Measurements from ENCODE around the gene KCNQ1OT1. TPM values are rescaled to one million over a fixed set of nuclear protein-coding genes. Genes with fewer than 3 reads are reported as not detected.

The KCNQ1OT1 gene
- polyA plus RNA-seq, 4 donors, result 0.73 to 1.8 (median 1.0) TPM

DNA sequence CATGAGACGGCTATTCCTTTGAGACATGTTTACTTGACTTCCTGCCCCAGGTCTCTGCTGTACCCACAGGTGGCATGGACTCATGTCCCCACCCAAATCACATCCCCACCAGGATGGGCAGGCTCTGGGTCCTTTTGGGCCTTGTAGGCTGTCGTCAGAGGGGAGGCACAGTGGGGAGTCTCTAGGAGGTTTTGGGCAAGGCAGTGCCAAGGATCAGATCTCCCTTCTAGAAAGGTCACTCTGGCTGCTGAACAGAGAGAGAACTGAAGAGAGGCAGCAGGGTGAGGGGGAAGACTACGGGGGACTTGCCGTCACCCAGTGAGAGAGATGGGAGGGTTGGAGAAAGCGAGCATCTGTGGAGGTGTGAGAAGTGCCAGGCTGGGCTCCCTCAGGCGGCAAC, 4.6 kb upstream of the KCNQ1OT1 start:
- no peak for DNase-seq (ENCODE audit: low read depth in 4 of 4, low spot score in 3 of 4)

DNA sequence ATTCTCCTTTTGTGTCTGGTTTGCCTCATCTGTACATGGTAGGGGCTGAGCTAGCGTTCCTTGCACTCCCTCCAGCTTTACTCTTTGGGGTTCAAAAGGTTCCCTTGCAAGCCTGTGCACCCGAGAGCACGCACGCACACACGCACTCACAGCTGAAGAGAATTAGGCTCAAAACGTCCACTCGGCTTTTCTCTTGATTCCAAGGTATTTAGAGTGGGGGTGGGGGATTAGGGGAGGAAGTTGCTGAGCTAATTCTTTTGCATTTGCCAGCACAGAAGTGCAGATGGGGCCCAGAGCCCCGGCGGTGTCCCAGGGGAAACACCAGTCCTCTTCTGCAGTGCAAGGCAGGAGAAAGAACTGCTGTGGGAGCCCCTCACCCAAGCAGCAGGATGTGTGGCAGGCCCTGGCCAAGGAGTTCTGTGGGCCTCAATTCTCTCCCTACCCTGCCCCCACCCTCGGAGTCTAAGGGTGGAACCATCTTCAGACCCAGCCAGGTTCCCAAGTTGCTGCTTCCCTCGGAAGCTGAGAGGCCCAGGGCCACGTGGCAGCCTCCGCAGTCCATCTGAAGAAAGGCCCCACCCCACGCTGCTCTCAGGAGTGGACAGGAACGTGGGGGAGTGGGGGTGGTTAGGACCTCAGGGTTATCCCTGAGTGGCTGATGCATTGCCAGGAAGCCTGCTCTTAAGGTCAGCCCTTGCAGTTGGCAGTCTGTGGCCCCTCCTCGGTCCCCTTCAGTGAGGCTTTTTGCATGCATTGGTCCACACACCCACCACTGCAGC, 3.8 kb upstream of the KCNQ1OT1 start:
- DNase-seq (ENCODE audit: low read depth in 4 of 4, low spot score in 3 of 4), result no peak

DNA sequence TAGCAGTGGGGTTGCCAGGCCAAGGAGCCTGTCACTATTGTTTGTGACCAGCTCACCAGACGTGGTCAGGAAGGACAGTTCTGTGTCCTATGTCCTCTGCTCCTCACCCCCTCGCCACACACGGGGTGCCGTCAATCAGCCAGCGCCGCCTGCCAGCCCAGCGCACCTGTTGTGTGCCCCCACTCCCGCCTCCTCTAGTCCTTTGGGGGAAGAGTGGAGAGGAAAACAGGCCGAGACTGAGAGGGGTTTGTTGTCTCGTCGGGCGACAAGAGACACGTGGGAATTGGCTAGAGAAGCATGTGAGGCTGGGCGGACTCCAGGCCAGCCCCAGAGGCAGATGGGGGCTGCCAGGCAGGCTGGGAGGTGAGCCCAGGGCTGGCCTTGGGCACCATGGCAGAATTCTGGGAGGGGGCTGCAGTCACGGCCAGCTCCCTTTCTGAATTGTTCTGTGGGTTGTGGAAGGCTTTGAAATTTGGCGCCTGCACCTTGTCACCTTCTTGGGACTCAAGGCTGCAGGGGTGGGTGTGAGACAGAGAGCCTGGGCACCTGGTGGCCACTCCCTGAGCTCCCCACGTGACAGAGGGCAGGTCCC, 3.1 kb upstream of the KCNQ1OT1 start:
- no peak for DNase-seq (ENCODE audit: low read depth in 4 of 4, low spot score in 3 of 4)

DNA sequence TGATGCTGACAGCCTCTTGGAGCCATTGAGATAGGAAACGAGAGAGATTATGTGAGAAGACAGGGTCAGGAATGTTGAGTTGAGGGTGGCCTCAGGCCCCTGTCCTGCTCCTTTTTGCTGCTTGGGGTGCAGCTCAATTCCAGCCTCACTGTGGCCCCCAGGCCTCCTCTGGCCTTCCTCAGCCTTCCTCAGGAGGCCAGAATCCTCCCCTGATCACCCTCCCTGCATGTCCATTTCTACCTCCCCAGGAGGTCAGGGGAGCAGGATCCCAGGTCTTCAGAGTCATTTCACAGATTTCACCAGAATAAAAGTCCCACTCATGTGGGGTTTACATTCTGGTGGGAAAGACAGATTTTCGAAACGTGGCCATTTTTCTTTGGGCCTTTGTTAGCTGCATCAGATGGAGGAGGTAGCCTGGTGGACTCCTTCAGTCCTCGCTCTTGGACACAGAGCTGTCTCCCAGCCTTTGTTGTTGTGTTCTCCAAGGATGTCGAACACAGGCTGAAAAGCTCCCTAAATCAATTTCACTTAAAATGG, 2.2 kb upstream of the KCNQ1OT1 start:
- DNase-seq (ENCODE audit: low read depth in 4 of 4, low spot score in 3 of 4), result no peak

DNA sequence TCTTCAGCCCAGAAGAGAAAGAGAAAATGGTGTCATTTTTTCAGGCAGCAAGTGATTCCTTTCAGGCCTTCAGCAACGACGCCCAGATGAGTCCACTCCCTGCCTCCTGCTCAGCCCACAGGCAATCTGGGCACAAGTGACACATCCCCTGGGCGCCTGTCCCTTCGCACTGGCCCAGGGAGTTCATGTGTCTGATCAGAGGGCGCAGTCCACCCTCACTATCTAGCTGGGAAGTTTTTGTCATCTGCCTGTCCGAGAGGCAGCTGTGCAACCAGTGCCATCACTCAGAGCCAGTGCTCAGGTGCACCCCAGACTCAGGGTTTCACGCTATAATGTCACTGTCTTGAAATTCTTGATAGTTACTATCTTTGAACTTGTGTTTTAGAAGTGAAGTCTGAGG, 1.4 kb upstream of the KCNQ1OT1 start:
- no peak for DNase-seq (ENCODE audit: low read depth in 4 of 4, low spot score in 3 of 4)

DNA sequence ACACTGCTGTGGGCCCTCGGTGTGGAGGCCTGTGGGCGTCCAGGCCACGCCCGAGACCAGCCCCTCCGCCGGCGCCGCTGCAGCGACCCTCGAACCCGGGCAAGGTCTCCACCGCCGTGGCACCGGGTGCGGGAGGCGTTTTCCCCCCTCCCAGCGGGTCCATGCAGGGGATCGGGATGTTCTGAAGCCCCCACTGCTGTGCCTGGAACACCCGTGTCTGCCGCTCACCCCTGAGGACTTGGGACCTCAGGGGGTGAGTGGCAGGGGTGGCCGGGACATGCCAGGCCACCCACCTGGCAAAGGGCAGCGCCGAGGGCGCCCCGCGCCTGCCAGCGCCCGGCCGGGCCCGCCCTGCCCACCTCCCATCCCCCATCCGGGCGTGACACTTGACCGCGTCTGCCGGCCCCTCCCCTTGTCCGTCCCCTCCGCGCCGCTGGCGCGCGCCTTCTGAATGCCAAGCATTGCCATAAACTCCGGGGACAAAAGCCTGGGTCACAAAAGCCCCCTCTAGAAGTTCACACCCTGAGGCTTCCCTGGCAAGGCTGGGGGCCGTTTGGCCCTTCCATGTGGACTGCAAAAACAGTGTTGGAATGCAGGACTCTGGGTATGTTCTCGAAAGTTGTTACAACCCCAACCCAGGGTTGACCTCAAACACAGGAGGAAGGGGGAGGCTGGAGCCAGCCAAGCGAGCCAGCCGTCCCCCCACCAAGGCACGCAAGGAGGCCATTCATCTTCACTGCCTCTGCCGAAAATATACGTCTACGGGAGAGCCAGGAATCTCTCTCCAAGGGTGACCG, 819 bp upstream of the KCNQ1OT1 start:
- no peak for DNase-seq (ENCODE audit: low read depth in 4 of 4, low spot score in 3 of 4)

DNA sequence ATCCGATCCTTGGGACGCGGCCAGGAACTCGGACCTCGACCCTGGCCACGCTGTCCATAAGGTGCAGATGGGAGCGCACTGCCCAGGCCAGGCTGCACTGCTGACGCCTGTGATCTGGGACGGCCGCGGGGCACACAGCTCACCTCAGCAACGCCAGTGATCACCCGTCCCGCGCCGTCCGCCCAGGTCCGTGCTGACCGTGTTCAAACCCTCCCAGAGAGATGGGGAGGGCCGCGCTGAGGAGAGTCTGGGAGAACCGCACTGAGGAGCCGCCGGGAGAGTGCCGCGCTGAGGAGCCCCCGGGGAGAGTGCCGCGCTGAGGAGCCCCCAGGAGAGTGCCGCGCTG, 636 bp downstream of the KCNQ1OT1 start:
- DNase-seq (ENCODE audit: low read depth in 4 of 4, low spot score in 3 of 4), result no peak

DNA sequence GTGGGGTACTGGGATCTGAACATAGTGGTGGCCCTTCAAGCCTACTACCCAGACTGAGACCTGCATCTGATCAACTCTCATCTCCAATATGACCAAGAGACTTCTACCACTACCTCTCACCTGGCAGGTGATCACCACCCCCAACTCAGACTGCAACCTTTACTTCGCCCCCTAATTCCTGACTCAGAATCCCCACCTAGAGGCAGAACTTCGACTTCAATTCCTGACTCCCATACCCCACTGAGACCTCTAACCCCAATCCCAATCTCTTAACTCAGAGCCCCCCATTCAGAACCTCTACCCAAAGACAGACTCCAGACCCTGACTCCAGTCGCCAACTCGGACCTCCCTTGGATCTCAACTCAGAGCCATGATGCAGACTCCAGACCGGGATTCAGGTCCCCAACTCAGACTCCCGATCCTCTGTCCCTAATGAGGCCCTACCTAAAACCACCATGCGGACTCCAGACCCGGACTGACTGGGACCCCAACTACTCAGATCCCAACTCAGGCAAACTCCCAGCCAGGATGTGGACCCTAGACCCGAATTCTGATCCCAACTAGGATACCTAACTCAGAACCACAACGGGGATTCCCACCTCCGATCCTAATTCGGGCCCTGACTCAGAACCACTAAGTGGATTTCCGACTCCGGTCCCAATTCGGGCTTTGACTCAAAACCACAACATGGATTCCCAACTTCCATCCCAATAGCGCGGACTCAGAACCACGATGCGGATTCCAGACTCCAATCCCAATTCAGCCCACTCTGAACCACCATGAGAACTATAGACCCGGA, 1.2 kb downstream of the KCNQ1OT1 start:
- DNase-seq (ENCODE audit: low read depth in 4 of 4, low spot score in 3 of 4), result no peak

DNA sequence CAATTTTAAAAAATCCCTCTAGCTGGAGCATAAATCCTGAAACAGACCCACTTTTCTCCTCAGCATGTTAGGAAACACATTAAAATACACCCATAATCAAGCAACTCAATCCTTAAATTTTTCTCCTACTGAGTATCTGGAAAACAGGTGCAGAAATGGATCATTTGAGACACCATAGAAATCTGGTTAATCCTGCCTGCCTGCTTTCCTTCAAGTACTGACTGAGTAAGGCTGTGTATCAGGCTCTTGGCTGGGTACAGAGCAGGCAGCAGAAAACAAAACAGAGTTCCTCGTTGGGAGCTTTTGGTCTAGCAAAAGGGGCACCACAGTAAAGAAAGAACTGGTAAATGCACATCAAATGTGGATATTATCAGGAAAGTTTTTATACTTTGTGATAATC, 1.9 kb downstream of the KCNQ1OT1 start:
- DNase-seq (ENCODE audit: low read depth in 4 of 4, low spot score in 3 of 4), result no peak

DNA sequence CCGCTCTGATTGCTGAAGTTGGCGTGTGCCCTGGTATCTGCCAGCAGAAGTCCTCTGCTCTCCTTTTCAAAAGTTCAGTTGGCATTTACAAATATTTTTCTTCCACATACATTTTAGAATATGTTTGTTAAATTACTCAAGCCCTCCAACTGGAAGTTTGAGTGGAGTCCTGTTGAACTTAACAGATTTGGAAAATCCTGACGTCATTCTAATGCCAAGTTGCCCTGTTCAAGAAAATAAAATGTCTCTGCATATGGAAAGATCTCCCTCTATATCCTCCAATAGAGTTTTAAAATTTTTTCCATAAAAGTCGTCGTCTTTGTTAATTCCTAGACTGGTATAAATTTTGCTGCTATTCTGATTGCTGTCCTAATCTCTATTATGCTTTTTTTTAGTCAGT, 3.3 kb downstream of the KCNQ1OT1 start:
- DNase-seq (ENCODE audit: low read depth in 4 of 4, low spot score in 3 of 4), result no peak

DNA sequence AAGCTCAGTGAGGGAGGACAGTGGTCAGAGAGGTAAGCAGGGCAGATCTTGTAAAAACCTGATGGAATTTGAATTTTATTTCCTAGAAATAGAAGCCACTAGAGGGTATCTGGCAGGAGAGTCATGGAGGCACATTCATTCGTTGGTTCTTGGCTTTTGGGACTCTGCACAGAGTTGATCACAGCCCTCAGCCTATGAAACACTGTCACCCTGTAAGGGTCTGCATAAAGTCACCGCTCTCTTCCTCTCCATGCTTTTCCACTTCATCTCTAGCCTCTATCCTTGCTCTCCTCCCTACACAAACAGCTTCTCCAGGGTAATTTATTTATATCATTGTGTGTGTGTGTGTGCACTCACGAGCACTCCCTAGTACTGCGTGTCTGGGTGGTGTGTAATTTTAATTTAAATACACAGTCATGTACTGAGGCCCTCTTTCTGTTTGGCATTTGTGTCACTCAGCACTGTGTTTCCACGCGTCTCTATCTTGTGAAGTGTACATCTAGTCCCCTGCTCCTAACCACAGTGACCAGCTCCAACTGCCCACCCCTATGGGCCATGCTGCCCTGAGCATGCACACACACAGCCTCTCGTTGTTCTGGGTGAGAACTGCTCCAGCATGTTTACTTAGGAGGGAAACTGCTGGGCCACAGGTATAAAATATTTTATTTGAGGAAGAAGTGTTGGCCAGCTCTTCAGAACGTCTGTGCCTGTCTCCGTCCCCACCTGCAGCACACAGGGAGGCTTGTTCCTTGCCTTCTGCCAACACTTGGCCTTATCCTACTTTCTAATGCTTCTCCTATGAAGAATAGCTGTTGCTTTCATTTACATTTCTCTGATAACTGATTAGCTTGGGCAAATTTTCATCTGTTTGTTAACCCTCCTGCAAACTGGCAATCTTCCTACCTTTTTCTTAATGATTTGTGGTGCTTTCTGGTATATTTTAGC, 4.5 kb downstream of the KCNQ1OT1 start:
- DNase-seq (ENCODE audit: low read depth in 4 of 4, low spot score in 3 of 4), result no peak

DNA sequence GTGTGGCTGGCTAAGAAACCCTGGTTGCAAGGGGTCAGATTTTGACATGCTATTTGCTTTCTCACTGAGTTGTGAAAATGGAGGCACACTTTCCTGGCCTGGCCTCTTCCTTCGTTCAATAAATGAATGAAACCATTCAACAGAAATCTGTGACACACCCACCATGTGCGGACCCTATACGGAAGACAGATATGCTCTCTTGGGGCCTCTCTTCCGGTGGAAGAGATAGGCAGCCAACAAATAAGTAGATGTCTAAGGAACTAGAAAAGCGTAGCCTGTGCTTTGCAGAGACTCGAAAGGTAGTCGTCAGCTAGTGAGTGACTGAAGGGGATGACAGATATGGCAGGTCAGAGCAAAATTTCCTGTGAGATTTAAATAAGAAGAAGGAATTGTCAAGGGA, 5.3 kb downstream of the KCNQ1OT1 start:
- no peak for DNase-seq (ENCODE audit: low read depth in 4 of 4, low spot score in 3 of 4)

DNA sequence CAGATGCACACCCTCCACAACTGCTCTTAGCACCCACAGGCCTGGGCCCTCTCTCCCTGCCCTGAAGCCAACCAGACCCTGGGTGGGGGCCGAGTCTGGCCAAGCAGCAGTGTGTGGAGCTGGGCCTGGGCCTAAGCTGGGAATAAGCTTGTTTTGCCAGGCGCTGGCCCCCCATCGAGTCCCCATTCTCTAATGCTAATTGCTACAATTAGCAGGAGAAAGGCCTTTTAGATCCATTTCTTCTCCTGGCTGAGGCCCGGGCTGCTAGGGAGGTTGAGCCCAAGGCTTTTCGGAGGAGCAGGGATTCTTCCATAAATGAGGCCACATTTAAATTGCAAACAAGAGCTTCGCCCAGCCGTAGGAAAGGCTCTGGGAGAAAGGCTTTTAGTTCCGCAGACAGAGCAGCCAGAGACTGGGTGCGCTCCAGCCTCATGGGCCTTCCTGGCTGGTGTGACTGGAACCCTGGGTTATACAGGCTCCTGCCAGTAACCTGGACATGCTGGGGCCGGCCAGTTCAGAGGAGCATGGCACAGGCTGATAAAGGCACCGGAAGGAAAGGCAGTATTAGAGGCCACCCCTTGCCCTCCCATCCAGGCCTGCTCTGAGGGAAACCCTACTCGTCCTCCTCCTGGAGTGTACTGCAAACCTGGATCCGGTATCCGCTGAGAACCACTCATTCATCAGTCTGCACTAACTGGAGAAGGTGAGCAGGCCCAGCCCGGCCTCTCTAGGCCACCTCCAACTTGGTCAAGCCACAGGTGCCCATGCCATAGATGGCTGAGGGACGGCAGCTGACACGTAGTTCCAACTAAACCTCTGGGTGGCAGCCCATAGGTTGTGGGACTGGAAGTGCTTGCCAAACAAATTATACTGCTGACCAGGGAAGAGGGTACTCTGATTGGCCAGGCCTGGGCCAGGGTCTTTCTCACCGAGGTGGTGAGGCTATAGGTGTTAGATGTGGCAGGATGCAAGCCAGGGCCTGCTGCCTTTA, 6.2 kb downstream of the KCNQ1OT1 start:
- DNase-seq (ENCODE audit: low read depth in 4 of 4, low spot score in 3 of 4), result no peak

DNA sequence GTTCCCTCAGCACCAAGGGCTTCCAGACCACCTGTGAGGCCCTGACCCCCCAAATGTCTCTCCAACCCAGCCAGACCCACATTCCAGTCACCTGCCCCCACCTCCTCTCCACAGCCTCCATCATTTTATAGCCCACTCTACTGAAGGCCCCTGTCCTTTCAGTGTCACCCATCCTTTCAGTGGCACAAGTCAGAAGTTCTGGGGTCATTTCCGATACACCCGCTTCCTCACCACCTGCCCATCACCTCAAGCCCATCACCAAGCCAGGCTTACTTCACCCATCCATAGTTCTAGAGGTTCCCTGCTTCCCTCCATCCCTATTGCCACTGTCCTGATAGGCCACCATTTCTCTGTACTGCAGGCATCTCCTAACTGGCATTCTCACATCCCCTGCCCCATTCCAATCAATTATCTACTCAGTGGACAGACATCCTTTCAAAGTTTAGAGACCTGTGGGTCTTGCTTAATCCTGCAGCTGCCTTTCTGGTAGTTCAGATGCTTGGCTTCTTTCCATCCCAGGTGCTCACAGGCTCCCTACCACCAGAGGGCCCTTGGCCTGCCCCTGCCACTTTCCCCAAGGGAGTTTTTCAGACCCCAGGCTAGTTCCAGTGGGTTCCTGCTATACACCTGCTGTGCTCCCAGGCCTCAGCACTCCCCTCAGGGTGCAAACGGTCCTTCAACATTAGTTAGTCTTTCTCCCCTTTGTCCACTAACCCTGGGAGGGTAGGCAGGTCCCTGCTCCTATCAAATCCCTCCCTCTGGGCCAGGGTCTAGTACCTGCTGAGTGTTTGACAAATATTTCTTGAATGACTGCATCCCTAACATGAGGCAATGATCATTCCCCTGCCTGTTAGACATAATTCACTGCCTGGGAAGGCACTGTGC, 7.6 kb downstream of the KCNQ1OT1 start:
- DNase-seq (ENCODE audit: low read depth in 4 of 4, low spot score in 3 of 4), result no peak

DNA sequence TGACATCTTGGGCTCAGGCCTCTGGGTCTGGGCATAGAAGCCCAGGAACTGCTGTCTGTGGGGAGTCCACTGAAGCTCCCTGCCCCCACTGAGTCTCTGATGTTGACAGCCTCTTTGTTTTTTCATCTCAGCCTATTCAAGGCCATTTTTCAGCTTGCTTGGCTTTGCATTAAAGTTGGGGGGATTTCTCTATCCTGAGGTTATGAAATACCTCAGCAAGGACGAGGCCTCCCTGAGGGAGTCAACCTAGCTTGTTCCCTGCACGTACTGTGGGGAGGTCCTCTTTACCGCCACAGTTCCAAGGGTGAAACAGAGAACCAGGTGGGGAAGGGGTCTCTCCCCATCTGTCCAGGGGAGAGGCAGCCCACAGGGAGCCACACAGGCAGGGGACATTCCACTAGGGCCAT, 8.4 kb downstream of the KCNQ1OT1 start:
- DNase-seq (ENCODE audit: low read depth in 4 of 4, low spot score in 3 of 4), result no peak

DNA sequence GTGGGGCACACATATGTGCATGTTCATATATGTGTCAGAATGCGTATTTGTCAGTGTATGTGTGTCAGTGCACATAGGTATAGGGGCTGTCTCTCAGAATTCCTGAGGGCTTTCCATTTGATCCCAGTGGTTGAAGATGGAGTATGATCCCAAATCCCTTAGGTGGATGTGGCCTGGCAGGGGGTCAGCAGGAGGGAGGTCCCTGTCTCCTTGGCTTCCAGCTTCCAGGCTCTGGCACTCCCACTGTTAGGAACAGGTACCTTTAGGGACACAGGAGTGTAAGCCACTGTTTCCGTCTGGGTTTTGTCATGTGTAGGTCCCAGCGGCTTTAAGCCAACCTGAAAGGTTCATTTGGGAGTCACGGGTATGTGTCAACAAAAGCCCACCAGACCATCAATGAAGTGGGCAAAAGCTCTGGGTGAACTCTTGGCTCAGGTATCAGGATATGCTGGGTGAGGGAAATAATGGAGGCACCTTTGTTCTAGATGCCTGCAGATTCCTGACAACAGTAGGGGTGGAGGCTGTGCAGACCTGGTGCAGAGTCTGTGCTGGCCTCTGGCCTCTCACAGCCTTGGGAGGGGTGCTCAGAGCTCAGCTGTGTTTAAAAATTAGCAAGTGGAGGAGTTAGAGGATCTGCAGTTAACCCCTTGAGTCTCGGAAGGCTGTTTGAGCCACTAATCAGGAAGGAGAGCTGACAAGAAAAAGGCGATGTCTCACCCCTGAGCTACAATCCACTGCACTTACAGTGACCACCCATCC, 9.0 kb downstream of the KCNQ1OT1 start:
- no peak for DNase-seq (ENCODE audit: low read depth in 4 of 4, low spot score in 3 of 4)

Measured in left renal pelvis (tissue), 4 donors.